Peyer's patch (tissue), 4 donors: ENCODE measurements around the gene HELZ.

ENCODE experiments used
- POLR2A ChIP-seq, 2 donors: fragments of 450-650 bp; IDR thresholded peaks; one replicate each; pipeline ENCODE4 v1.5.1; 2017; ENCODE audit warnings: antibody characterized with exemption in 2 of 2, mild to moderate bottlenecking in 2 of 2, moderate library complexity in 2 of 2
- TF ChIP-seq, protein P1 (sequence below), 6 experiments: fragments of 450-650 bp in 4 of 6; fragments of 200-600 bp in 2 of 6; sonication (generic) in 1 of 6; IDR thresholded peaks; one replicate each; pipeline ENCODE4 v1.5.1; 2017 to 2019; ENCODE audit warnings: antibody characterized with exemption in 6 of 6, mild to moderate bottlenecking in 3 of 6, moderate library complexity in 1 of 6

DNA sequence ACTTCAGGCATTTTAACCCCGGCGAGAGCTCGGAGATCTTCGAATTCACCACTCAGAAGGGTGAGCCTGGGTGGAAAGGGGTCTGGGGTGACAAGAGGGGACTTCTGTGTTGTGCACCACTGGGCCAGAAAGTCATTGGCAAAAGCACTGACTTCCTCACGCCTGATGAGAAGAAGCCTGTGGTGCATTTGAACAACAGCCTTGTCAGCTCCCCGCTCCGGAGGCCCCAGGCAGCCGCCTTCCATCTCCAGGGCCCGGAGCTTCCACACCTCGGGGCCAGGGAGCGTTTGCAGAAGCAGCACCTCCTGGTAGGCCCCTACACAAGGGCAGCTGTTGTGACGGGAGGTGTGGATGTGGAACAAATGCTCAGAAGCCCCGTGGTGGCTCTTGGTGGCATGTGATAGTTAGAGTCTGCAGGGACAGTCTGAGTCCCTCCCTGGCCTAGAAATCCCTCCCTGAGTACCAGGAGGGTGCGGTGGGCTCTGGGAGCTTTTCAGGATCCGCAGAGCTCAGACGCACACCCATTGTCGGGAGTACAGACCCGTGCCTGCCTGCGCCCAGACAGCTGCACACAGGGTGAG lies 190.9 kb downstream of the HELZ start:
- no peak for TF ChIP-seq POLR2A (IDR thresholded peaks at IDR 0.05)
- TF ChIP-seq, protein P1, sequence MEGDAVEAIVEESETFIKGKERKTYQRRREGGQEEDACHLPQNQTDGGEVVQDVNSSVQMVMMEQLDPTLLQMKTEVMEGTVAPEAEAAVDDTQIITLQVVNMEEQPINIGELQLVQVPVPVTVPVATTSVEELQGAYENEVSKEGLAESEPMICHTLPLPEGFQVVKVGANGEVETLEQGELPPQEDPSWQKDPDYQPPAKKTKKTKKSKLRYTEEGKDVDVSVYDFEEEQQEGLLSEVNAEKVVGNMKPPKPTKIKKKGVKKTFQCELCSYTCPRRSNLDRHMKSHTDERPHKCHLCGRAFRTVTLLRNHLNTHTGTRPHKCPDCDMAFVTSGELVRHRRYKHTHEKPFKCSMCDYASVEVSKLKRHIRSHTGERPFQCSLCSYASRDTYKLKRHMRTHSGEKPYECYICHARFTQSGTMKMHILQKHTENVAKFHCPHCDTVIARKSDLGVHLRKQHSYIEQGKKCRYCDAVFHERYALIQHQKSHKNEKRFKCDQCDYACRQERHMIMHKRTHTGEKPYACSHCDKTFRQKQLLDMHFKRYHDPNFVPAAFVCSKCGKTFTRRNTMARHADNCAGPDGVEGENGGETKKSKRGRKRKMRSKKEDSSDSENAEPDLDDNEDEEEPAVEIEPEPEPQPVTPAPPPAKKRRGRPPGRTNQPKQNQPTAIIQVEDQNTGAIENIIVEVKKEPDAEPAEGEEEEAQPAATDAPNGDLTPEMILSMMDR (IDR thresholded peaks at IDR 0.05): no peak
